H1 (cell line): ENCODE results near the gene HYAL1. TPM values are rescaled to one million over a fixed set of nuclear protein-coding genes. Genes with fewer than 3 reads are reported as not detected.
A peak's percentile ranks its signal among the peaks of the same experiment; 100 is the strongest.

Experiments used
- CTCF ChIA-PET: fragments of 300-600 bp; sonication (Branson Sonifier 250); formaldehyde crosslinking; loops from one replicate; lab custom pipeline; 2021; ENCODE audit not compliant: partially characterized antibody; lab: Charles Lee
- POLR2A ChIA-PET: fragments of 300-600 bp; sonication (Branson Sonifier 250); formaldehyde crosslinking; loops from one replicate; lab custom pipeline; 2021; ENCODE audit warnings: inconsistent platforms; ENCODE audit not compliant: partially characterized antibody; lab: Charles Lee
- DNase-seq, 2 experiments: peaks; one replicate each; pipeline versions ENCODE4 v3.0.0 to v3.0.0-alpha.2; 2010 to 2022; ENCODE audit warnings: low spot score in 2 of 2, low read depth in 1 of 2, mixed read lengths in 1 of 2
- FAIRE-seq: peaks from 2 replicates; lab custom pipeline; 2011; peaks lifted over from hg19 to GRCh38; lab: Jason Lieb, UNC
- H2AFZ ChIP-seq: 2 replicates; pipeline ENCODE4 v1.8.1; 2012; ENCODE audit warnings: low read length, inconsistent platforms
- H2AK5ac ChIP-seq: 2 replicates; pipeline ENCODE4 v1.6.1; 2013; ENCODE audit warnings: low read depth, low read length
- H2BK120ac ChIP-seq: replicated peaks from 2 replicates; pipeline ENCODE3; 2013; ENCODE audit warnings: low read depth, low read length, inconsistent platforms
- H2BK12ac ChIP-seq: 2 replicates; pipeline ENCODE4 v1.6.1; 2013; ENCODE audit warnings: low read depth, low read length
- H2BK15ac ChIP-seq: 2 replicates; pipeline ENCODE4 v1.6.1; 2013; ENCODE audit warnings: low read length
- H2BK20ac ChIP-seq: 2 replicates; pipeline ENCODE4 v1.6.1; 2013; ENCODE audit warnings: low read length
- H2BK5ac ChIP-seq: 2 replicates; pipeline ENCODE4 v1.6.1; 2013; ENCODE audit warnings: low read depth, low read length
- H3K14ac ChIP-seq: 2 replicates; pipeline ENCODE4 v1.6.1; 2013; ENCODE audit warnings: inconsistent platforms; ENCODE audit not compliant: insufficient read length
- H3K18ac ChIP-seq: 2 replicates; pipeline ENCODE4 v1.6.1; 2013; ENCODE audit warnings: low read length; ENCODE audit errors: extremely low read depth
- H3K23ac ChIP-seq: 2 replicates; pipeline ENCODE4 v1.6.1; 2013; ENCODE audit warnings: inconsistent platforms; ENCODE audit not compliant: insufficient read length
- H3K23me2 ChIP-seq: 2 replicates; pipeline ENCODE4 v1.6.1; 2013; ENCODE audit warnings: low read depth, low read length
- H3K27ac ChIP-seq: 2 replicates; pipeline ENCODE4 v1.6.1; 2011; ENCODE audit warnings: low read depth, low read length, inconsistent platforms
- H3K27me3 ChIP-seq, 4 experiments: replicated peaks in 1 of 4; 1 replicate in 1 of 4; 2 replicates in 3 of 4; pipeline versions ENCODE4 v1.6.1 to v1.8.1; 2011 to 2013; ENCODE audit warnings: low read length in 3 of 4, mild to moderate bottlenecking in 3 of 4, inconsistent platforms in 2 of 4, mixed read lengths in 2 of 4, moderate library complexity in 1 of 4; ENCODE audit not compliant: control insufficient read depth in 3 of 4, insufficient read depth in 3 of 4; ENCODE audit errors: extremely low read depth in 1 of 4
- H3K36me3 ChIP-seq, 4 experiments: 2 replicates each; pipeline versions ENCODE4 v1.6.1 to v1.8.1; 2011 to 2013; ENCODE audit warnings: mild to moderate bottlenecking in 4 of 4, low read length in 3 of 4, moderate library complexity in 2 of 4, control low read depth in 1 of 4, inconsistent platforms in 1 of 4; ENCODE audit not compliant: insufficient read depth in 4 of 4, control insufficient read depth in 2 of 4
- H3K4ac ChIP-seq: replicated peaks from 2 replicates; pipeline ENCODE3; 2013; ENCODE audit warnings: low read length, low read depth, mixed read lengths, inconsistent platforms; ENCODE audit not compliant: insufficient read length
- H3K4me1 ChIP-seq, 4 experiments: replicated peaks in 1 of 4; 1 replicate in 1 of 4; 2 replicates in 3 of 4; pipeline versions ENCODE4 v1.6.1 to v1.8.1; 2011 to 2013; ENCODE audit warnings: low read length in 3 of 4, inconsistent platforms in 2 of 4, mixed read lengths in 1 of 4; ENCODE audit not compliant: insufficient read depth in 4 of 4, control insufficient read depth in 3 of 4
- H3K4me2 ChIP-seq, 2 experiments: 2 replicates each; pipeline versions ENCODE4 v1.6.1 to v1.8.1; 2011 to 2013; ENCODE audit warnings: low read depth in 2 of 2, low read length in 2 of 2, control low read depth in 1 of 2, inconsistent platforms in 1 of 2, mild to moderate bottlenecking in 1 of 2; ENCODE audit not compliant: insufficient read depth in 1 of 2
- H3K4me3 ChIP-seq, 4 experiments: fragments of 200-600, 300-600 bp in 1 of 4; sonication (generic), shearing (Covaris generic), sonication (Bioruptor Twin) in 1 of 4; 2 replicates each; pipeline versions ENCODE4 v1.5.1 to v1.8.1; 2011 to 2016; ENCODE audit warnings: low read length in 4 of 4, low read depth in 3 of 4, control low read depth in 2 of 4, inconsistent platforms in 2 of 4, mild to moderate bottlenecking in 2 of 4, mixed read lengths in 1 of 4, moderate library complexity in 1 of 4; ENCODE audit not compliant: insufficient read depth in 2 of 4; ENCODE audit errors: extremely low read depth in 1 of 4
- H3K56ac ChIP-seq: replicated peaks from 2 replicates; pipeline ENCODE3; 2013; ENCODE audit warnings: low read depth, mild to moderate bottlenecking, mixed read lengths, low read length, inconsistent platforms; ENCODE audit not compliant: insufficient read length
- H3K79me1 ChIP-seq: 2 replicates; pipeline ENCODE4 v1.6.1; 2013; ENCODE audit warnings: low read depth, low read length, control low read depth
- H3K79me2 ChIP-seq, 2 experiments: 2 replicates each; pipeline versions ENCODE4 v1.6.1 to v1.8.1; 2012 to 2013; ENCODE audit warnings: low read length in 2 of 2, mild to moderate bottlenecking in 2 of 2, inconsistent platforms in 1 of 2; ENCODE audit not compliant: insufficient read depth in 2 of 2, control insufficient read depth in 1 of 2
- H3K9ac ChIP-seq, 4 experiments: replicated peaks in 1 of 4; 1 replicate in 1 of 4; 2 replicates in 3 of 4; pipeline versions ENCODE4 v1.6.1 to v1.8.1; 2011 to 2013; ENCODE audit warnings: low read depth in 3 of 4, low read length in 3 of 4, control low read depth in 2 of 4, mild to moderate bottlenecking in 2 of 4, moderate library complexity in 2 of 4, inconsistent platforms in 1 of 4; ENCODE audit errors: extremely low read depth in 1 of 4
- H3K9me3 ChIP-seq, 2 experiments: 2 replicates each; pipeline versions ENCODE4 v1.6.1 to v1.8.1; 2012 to 2013; ENCODE audit warnings: mild to moderate bottlenecking in 2 of 2, moderate library complexity in 2 of 2, control low read depth in 1 of 2, inconsistent platforms in 1 of 2, low read depth in 1 of 2, low read length in 1 of 2, mixed read lengths in 1 of 2; ENCODE audit not compliant: insufficient read depth in 2 of 2
- H4K20me1 ChIP-seq, 2 experiments: replicated peaks in 1 of 2; 2 replicates each; pipeline versions ENCODE3 to v1.8.1; 2011 to 2013; ENCODE audit warnings: inconsistent platforms in 2 of 2, low read length in 2 of 2, mild to moderate bottlenecking in 1 of 2; ENCODE audit not compliant: insufficient read depth in 2 of 2, control insufficient read depth in 1 of 2
- H4K5ac ChIP-seq: 2 replicates; pipeline ENCODE4 v1.6.1; 2013; ENCODE audit warnings: low read length, low read depth, mixed read lengths, inconsistent platforms; ENCODE audit not compliant: insufficient read length
- H4K8ac ChIP-seq: 2 replicates; pipeline ENCODE4 v1.8.0; 2013; ENCODE audit warnings: mild to moderate bottlenecking, moderate library complexity, low read length, inconsistent platforms; ENCODE audit not compliant: insufficient read depth; ENCODE audit errors: extremely low read depth
- H4K91ac ChIP-seq: replicated peaks from 2 replicates; pipeline ENCODE3; 2013; ENCODE audit warnings: low read length, mixed read lengths, inconsistent platforms; ENCODE audit not compliant: insufficient read length
- ATF2 ChIP-seq: IDR thresholded peaks from 2 replicates; pipeline ENCODE4 v1.6.1; 2012; ENCODE audit warnings: low read length, inconsistent platforms
- BRCA1 ChIP-seq: IDR thresholded peaks from 2 replicates; pipeline ENCODE4 v1.6.1; 2012; ENCODE audit warnings: low read depth, low read length, improper control_type of control experiment
- CREB1 ChIP-seq: IDR thresholded peaks from 2 replicates; pipeline ENCODE4 v1.6.1; 2012; ENCODE audit warnings: inconsistent platforms
- CTBP2 ChIP-seq: IDR thresholded peaks from 2 replicates; pipeline ENCODE4 v1.7.0; 2011; ENCODE audit warnings: borderline replicate concordance, mild to moderate bottlenecking, moderate library complexity, mixed read lengths, low read length; ENCODE audit not compliant: insufficient read depth, insufficient read length
- MAX ChIP-seq: IDR thresholded peaks from 2 replicates; pipeline ENCODE4 v1.6.1; 2012; ENCODE audit warnings: inconsistent platforms
- NANOG ChIP-seq: IDR thresholded peaks from 2 replicates; pipeline ENCODE4 v1.6.1; 2011; ENCODE audit warnings: low read length, low read depth, mild to moderate bottlenecking, inconsistent platforms; ENCODE audit not compliant: insufficient read depth, poor library complexity, severe bottlenecking
- SP1 ChIP-seq: IDR thresholded peaks from 2 replicates; pipeline ENCODE4 v1.6.1; 2011; ENCODE audit warnings: low read depth, low read length
- YY1 ChIP-seq: IDR thresholded peaks from 2 replicates; pipeline ENCODE4 v1.6.1; 2011; ENCODE audit warnings: low read depth, mild to moderate bottlenecking, low read length
- WGBS, 2 experiments: shearing (Covaris generic) in 1 of 2; methylation state at CpG; one replicate each; pipeline versions ENCODE4 v1.1.6 to v1.1.7; 2013 to 2015; ENCODE audit warnings: low lambda C conversion rate in 2 of 2, mixed read lengths in 2 of 2, inconsistent platforms in 1 of 2, low coverage in 1 of 2, missing lambda C conversion rate in 1 of 2; ENCODE audit not compliant: insufficient replicate concordance in 2 of 2, insufficient coverage in 1 of 2, insufficient read length in 1 of 2; ENCODE audit errors: extremely low coverage in 1 of 2, missing lambda C conversion rate in 1 of 2; 5-methylcytosine and 5-hydroxymethylcytosine counted together
- polyA plus RNA-seq, 7 experiments: library from polyadenylated mRNA; depleted of rRNA in 3 of 7; stranded (reverse) in 5 of 7; unstranded in 2 of 7; fragments of >200 nt in 5 of 7; fragments of 200-250 nt in 2 of 7; gene quantifications; 1 replicate in 5 of 7; 2 replicates in 1 of 7; 4 replicates in 1 of 7; pipeline versions ENCODE4 v1.2.1 to v1.2.3, GENCODE V29; 2011 to 2013; ENCODE audit warnings: missing spikeins in 2 of 7, mixed read lengths in 2 of 7
- total RNA-seq: library from RNA; stranded (reverse); fragmentation: NEBNext Ultra II Directional; extraction: Animal tissue kit (Norgen Biotek cat#: 25700); gene quantifications from 2 replicates; pipeline ENCODE4 v1.2.1, GENCODE V29; 2021

HYAL1 gene
- total and polyA plus RNA-seq, 2 of the 8 experiments (the other 6 are each of a cell fraction or from before 2014, with no cell fraction given) = 2.0 to 5.4 TPM

DNA sequence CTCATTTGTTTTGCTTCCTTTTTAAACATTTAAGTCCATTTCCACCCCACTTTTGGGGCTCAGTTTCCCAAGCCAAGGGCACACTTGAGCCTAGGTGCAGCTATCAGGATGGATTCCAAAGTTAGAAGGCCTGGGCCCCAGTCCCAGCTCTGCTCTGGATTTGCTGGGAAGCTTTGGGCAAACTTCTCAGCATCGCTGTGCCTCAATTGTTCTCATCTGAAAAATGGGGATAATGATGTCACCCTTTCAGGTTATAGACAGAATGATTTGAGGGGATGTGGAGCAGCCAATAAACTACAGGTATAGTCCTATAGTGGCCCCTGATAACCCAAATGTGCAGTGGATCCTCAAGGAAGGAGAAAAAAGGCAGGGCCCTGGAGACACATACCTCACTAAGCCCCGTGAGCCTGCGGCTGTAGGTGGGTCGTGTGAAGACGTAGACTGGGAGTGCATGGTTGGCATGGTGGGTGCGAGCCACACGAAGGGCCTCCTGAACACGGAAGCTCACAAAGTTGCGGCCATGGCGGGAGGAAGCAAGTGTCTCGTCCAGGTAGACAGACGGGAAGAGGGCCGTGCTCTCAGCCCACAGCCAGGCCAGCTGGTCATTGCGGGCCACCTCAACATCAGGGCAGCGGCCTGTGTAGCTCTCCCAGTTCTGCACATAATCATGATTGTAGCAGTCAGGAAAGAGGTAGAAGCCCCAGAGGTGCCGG is 16.0 kb upstream of the HYAL1 start:
- Histone ChIP-seq H3K23ac (no peak overlapping the region), H2BK15ac (0 out of 2 replicates have a peak overlapping the region, but pooled peaks have one; percentile 55), H3K18ac (no peak overlapping the region), H3K23me2 (peaks cover 17% of the 10 kb centered on the region), H3K27me3 (no peaks in the 10 kb centered on the region), H3K14ac (no peak overlapping the region), H2BK20ac (no peak overlapping the region), H4K20me1 (peaks cover 19 to 35% of the 10 kb centered on the region in 2 experiments), H3K79me1 (peaks cover 20% of the 10 kb centered on the region), H4K91ac (no peak overlapping the region), H2BK5ac (no peak overlapping the region), H3K79me2 (peaks cover 0 to 25% of the 10 kb centered on the region in 2 experiments; a peak in 3 of 4 replicates), H2AK5ac (no peak overlapping the region), H3K9me3 (no peaks in the 10 kb centered on the region), H4K8ac (no peak overlapping the region; the same call in 1 of the 2 replicates), H4K5ac (no peak overlapping the region), H3K4me2 (peak overlapping the region in 1 of 2 experiments; percentile 97; a peak in 2 of 4 replicates), H2BK12ac (no peak overlapping the region), H3K9ac (no peak overlapping the region), H3K4ac (no peak overlapping the region), H2BK120ac (no peak overlapping the region), H3K4me3 (no peak overlapping the region), H3K27ac (0 out of 2 replicates have a peak overlapping the region, but pooled peaks have one; percentile 32), H2AFZ (no peak overlapping the region), H3K36me3 (peaks cover 16 to 34% (median 28%) of the 10 kb centered on the region in 4 experiments), H3K4me1 (peaks cover 0 to 33% (median 19%) of the 10 kb centered on the region in 4 experiments; a peak in 6 of 7 replicates), H3K56ac (no peak overlapping the region)
- DNase-seq = no peak
- POLR2A ChIA-PET = interaction anchor here (0.8 to 12.6 kb wide), 7 partner anchors 10 to 68 kb away, joined by 3 to 149 read pairs (median 5); partner anchors contain the start of genes HYAL1, HYAL3, NAA80 and TUSC2
- no peak for FAIRE-seq
- CTCF ChIA-PET = interaction anchor here (0.6 to 3.9 kb wide), 9 partner anchors 9 to 198 kb away, joined by 3 to 17 read pairs (median 4); partner anchors contain the start of genes HYAL1 and TUSC2
- WGBS, 2 experiments = 96% methylated on average over 16 of the region's 16 CpGs; no CpG with 5 or more reads in 1 of the 2 experiments
- TF ChIP-seq MAX (no peak), YY1 (no peak), ATF2 (no peak), SP1 (no peak), NANOG (no peak), CREB1 (no peak), BRCA1 (no peak), CTBP2 (no peak)
